ENCODE measurements around the gene RUVBL1. TPM values are rescaled to one million over a fixed set of nuclear protein-coding genes. Genes with fewer than 3 reads are reported as not detected.

Gene RUVBL1
- total RNA-seq (81.7 and 83.1 TPM in 2 replicates), polyA plus RNA-seq (94.2 and 95.2 TPM in 2 replicates)

DNA sequence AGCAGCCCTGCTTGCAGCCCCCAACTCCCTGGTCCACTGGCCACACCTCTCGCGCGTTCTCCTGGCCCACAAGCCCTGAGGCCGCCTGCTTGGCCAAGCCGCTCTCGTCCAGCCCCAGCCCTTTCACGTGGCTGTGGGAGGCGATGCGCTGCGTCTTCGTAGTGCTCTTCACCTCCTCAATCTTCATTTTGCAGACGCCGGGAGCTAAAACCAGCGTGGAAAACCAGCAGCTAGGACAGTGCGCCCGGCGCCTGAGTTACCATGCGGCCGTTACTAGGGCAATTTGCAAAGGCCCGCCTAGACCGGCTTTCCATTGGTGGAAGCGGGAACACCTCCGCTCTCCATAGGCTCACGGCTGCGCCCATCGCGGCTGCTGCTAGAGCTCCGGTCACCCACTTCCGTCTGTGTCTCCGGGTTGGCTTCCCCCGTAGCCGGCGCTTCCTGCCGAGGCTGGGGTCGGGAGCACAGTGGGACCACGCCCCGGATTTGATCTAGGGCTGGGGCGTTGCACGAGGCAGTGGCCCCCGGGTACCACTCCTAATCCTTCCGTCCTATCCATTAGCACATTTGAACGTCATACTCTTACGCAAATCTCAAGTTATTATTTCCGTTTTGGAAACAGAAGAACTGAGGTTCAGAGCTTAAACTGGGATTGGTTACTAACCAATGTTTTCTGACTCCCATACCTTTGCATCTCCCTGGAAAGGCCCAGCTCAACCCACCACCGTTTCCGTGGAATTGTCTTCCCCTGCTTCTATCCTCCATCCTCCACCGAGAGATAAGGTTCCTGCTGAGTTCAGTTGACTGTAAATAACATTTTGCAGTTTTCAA, at the start of gene RUVBL1:
Gene RUVBL1 (minus strand): TSS at position 275 of the 831 bp plus-strand sequence. CDS start 88 bp downstream, at position 187.
- Histone ChIP-seq H3K4me1 (ENCODE audit: low read depth) (peaks cover 3% of the 10 kb centered on the region), H3K36me3 (no peaks in the 10 kb centered on the region), H3K4me3 (peak within 1 kb of the TSS; percentile 84), H3K27me3 (peaks cover 5% of the 10 kb centered on the region), H3K9me3 (ENCODE audit: low read depth) (no peaks in the 10 kb centered on the region), H3K27ac (peak within 1 kb of the TSS; percentile 88)
- DNase-seq (ENCODE audit: low read depth in 1 of 2, low spot score in 1 of 2) = peak; percentile 98 to 99
- TF ChIP-seq, protein P1, sequence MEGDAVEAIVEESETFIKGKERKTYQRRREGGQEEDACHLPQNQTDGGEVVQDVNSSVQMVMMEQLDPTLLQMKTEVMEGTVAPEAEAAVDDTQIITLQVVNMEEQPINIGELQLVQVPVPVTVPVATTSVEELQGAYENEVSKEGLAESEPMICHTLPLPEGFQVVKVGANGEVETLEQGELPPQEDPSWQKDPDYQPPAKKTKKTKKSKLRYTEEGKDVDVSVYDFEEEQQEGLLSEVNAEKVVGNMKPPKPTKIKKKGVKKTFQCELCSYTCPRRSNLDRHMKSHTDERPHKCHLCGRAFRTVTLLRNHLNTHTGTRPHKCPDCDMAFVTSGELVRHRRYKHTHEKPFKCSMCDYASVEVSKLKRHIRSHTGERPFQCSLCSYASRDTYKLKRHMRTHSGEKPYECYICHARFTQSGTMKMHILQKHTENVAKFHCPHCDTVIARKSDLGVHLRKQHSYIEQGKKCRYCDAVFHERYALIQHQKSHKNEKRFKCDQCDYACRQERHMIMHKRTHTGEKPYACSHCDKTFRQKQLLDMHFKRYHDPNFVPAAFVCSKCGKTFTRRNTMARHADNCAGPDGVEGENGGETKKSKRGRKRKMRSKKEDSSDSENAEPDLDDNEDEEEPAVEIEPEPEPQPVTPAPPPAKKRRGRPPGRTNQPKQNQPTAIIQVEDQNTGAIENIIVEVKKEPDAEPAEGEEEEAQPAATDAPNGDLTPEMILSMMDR (IDR thresholded peaks at IDR 0.05; ENCODE audit: low read depth, low read length) = no peak

DNA sequence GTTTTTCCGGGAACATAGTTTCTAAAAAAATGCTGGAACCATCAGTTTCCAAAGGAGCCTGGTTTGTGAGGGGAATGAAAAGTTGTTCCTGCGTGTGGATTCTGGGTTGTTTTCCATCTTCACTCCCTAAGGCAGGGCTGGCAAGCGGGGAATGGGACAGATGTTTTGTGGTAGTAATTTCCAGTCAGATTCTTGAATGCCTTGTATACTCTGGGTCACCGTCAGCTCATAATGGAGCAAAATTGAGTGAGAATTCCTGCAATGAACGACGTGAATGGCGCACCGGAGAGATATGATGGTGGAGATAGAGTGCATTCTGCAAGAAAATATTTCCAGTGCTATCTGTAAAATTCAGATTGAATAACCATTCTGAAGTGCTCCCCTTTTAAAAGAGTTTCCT, 49.6 kb upstream of the RUVBL1 start:
- H3K27me3 ChIP-seq = no peaks in the 10 kb centered on the region
- H3K27ac ChIP-seq = peak overlapping the region; percentile 61
- TF ChIP-seq, protein P1 (IDR thresholded peaks at IDR 0.05; ENCODE audit: low read depth, low read length) = no peak
- DNase-seq (ENCODE audit: low read depth in 1 of 2, low spot score in 1 of 2) = no peak
- H3K4me1 ChIP-seq (ENCODE audit: low read depth) = peaks cover 29% of the 10 kb centered on the region
- H3K4me3 ChIP-seq = no peak overlapping the region
- no peaks in the 10 kb centered on the region for H3K36me3 ChIP-seq
- H3K9me3 ChIP-seq (ENCODE audit: low read depth) = no peaks in the 10 kb centered on the region

DNA sequence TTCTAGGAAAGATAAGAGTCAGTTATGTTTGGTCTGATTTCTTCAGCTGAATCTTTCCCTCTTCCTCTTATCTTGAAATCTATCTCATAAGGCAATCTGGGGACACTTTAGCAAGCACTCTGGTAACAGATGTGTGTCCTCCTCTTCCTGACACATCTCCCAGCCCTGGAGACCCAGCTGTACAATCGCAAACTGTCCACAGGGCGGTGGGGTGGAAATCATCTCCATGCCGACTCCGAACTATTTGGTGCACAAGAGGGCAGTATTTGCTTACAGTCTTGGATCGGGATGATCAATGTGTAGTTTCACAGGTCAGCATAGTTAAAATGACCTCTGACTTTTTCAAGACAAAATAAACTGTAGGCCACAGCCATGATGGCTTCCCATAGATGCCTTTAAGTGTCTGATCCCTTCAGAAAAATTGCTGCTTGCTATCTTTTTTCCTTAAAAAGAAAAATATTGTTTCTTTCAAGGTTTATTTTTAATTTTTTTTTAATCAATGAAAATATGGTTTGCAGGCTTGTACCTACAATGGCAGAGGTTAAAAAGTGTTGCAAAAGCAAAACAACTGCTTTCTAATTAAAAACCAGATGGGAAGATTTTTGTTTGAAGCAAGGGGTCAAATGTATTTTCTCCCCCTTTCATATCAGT, 47.4 kb upstream of the RUVBL1 start:
- Histone ChIP-seq H3K9me3 (ENCODE audit: low read depth) (no peaks in the 10 kb centered on the region), H3K27me3 (no peaks in the 10 kb centered on the region), H3K36me3 (no peaks in the 10 kb centered on the region), H3K27ac (no peak overlapping the region), H3K4me1 (ENCODE audit: low read depth) (peaks cover 36% of the 10 kb centered on the region), H3K4me3 (no peak overlapping the region)
- TF ChIP-seq, protein P1 (IDR thresholded peaks at IDR 0.05; ENCODE audit: low read depth, low read length) = peak; percentile 93
- peak; percentile 83 to 87 for DNase-seq (ENCODE audit: low read depth in 1 of 2, low spot score in 1 of 2)

DNA sequence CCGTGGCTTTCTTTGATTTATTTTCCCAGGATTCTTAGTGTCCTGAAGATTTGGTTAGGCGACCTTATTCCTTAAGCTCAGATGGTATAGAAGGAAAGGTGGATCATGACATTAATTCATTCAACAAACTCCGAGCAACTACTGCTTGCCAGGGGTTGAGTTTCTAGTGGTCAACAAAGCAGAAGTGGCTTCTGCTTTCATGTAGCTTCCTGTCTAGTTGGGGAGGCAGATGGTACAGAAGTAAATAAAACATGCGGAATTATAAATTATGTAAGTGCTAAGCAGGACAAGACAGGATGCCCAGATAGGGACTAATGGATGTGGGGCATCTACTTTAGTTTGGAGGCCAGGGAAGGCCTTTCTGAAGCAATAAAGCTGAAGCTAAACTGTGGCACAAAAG, 45.2 kb upstream of the RUVBL1 start:
- DNase-seq (ENCODE audit: low read depth in 1 of 2, low spot score in 1 of 2) = no peak
- no peak overlapping the region for H3K4me3 ChIP-seq
- H3K27me3 ChIP-seq = no peaks in the 10 kb centered on the region
- TF ChIP-seq, protein P1 (IDR thresholded peaks at IDR 0.05; ENCODE audit: low read depth, low read length) = no peak
- no peaks in the 10 kb centered on the region for H3K36me3 ChIP-seq
- peaks cover 20% of the 10 kb centered on the region for H3K4me1 ChIP-seq (ENCODE audit: low read depth)
- no peak overlapping the region for H3K27ac ChIP-seq
- H3K9me3 ChIP-seq (ENCODE audit: low read depth) = no peaks in the 10 kb centered on the region

DNA sequence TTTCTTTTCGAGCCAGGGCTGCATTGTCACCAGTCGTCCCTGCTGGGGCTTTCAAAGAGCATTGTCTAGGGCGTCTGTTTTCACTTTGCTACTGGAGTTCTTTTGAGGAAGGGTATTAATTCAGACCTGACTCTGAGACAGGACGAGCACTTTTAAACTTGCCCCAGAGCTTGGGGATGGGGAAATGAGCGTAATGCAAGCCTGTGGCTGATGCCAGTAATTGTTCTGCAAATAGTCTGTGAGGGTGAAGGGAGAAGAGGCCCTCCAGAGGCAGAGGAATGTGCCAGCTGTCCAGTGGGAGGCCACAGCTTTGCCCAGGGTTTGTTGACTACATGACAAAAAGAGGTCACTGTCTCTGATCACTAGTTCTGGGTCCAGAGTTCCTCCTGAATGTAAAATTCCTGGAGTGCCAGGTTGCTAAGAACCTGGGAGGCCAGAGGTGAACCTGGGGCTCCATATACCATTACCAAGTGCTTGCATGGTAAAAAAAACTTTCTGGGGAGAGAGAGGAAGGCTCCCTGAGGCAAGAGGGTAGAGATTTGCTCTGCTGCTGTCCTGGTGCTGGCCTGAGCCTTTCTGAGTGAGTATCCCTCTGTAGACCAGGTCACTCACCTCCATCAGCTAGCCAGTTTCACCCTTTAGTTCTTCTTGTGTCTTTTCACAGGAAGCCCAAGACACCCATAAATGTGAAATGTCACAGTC, 44.5 kb upstream of the RUVBL1 start:
- Histone ChIP-seq H3K4me1 (ENCODE audit: low read depth) (peaks cover 14% of the 10 kb centered on the region), H3K36me3 (no peaks in the 10 kb centered on the region), H3K9me3 (ENCODE audit: low read depth) (no peaks in the 10 kb centered on the region), H3K27ac (peak overlapping the region; percentile 29), H3K4me3 (no peak overlapping the region), H3K27me3 (no peaks in the 10 kb centered on the region)
- DNase-seq (ENCODE audit: low read depth in 1 of 2, low spot score in 1 of 2) = no peak
- TF ChIP-seq, protein P1 (IDR thresholded peaks at IDR 0.05; ENCODE audit: low read depth, low read length) = no peak

Measured in cardiac muscle cell (in vitro differentiated cells and primary cell).